ENCODE results near the gene ETV2. TPM values are rescaled to one million over a fixed set of nuclear protein-coding genes. Genes with fewer than 3 reads are reported as not detected.

ETV2 gene
- total RNA-seq, 2 experiments from 2014 or later, result 1.2 to 1.4 TPM

DNA sequence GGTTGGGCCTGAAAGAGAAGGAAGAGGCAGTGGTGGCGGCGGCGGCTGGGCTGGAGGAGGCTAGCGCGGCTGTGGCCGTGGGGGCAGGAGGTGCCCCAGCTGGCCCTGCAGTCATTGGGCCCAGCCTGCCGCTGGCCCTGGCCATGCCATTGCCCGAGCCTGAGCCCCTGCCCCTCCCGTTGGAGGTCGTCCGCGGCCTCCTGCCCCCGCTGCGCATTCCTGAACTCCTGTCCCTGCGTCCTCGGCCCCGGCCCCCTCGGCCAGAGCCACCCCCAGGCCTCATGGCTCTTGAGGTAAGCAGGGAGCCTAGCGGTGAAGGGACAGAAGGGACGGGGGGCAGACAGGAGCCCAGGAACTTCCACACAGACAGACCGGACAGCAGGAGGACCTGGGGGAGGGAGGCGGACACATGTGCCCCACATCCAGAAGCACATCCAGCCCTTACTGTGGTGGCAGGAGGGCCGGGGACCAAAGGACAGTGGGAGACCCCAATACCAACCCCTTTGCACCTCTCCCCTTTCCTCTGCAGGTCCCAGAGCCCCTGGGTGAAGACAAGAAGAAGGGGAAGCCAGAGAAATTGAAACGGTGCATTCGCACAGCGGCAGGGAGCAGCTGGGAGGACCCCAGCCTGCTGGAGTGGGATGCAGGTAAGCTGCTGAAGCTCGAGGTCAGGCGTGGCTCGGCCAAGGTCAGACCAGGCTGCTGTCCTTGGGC lies 7.7 kb upstream of the ETV2 start:
- intact Hi-C loops (cut with micrococcal nuclease), result no loop called here
- CTCF ChIA-PET, result interaction anchor here (1.1 kb wide), 1 partner anchor 32 kb away, joined by 4 read pairs; no protein-coding TSS in a partner anchor
- peaks cover 12% of the 10 kb centered on the region for H3K4me1 Mint-ChIP-seq (ENCODE audit: low read depth)
- peaks cover 44% of the 10 kb centered on the region for H3K36me3 Mint-ChIP-seq (ENCODE audit: low read depth)
- ATAC-seq (no peak), DNase-seq (no peak)
- POLR2A ChIA-PET, result interaction anchor here (1.6 kb wide), 1 partner anchor 11 kb away, joined by 4 read pairs; no protein-coding TSS in a partner anchor
- H3K4me3 Mint-ChIP-seq, result no peak overlapping the region
- no peaks in the 10 kb centered on the region for H3K9me3 Mint-ChIP-seq
- no peaks in the 10 kb centered on the region for H3K27me3 Mint-ChIP-seq
- no peak overlapping the region for H3K27ac Mint-ChIP-seq
- TF ChIP-seq, protein P1, sequence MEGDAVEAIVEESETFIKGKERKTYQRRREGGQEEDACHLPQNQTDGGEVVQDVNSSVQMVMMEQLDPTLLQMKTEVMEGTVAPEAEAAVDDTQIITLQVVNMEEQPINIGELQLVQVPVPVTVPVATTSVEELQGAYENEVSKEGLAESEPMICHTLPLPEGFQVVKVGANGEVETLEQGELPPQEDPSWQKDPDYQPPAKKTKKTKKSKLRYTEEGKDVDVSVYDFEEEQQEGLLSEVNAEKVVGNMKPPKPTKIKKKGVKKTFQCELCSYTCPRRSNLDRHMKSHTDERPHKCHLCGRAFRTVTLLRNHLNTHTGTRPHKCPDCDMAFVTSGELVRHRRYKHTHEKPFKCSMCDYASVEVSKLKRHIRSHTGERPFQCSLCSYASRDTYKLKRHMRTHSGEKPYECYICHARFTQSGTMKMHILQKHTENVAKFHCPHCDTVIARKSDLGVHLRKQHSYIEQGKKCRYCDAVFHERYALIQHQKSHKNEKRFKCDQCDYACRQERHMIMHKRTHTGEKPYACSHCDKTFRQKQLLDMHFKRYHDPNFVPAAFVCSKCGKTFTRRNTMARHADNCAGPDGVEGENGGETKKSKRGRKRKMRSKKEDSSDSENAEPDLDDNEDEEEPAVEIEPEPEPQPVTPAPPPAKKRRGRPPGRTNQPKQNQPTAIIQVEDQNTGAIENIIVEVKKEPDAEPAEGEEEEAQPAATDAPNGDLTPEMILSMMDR (IDR thresholded peaks at IDR 0.05), result no peak

DNA sequence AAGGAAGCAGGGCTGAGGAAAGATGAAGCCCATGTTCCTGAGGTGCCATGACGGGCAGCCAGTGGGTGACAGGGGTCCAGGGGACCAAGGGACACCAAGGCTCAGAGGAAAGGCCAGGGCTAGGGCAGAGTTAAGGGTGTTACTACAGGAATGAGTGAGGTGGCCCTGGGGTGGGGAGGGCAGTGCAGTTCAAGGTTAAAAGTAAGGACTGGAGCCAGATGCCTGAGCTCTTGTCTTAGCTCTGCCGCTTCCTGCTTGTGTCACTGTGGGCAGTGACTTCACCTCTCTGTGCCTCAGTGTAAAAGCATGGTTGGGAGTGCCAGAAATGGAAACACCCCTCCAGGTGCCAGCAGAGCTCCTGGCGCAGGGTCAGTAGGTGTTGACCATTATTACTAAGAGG lies 4.9 kb upstream of the ETV2 start:
- Mint-ChIP-seq H3K27ac (no peak overlapping the region), H3K9me3 (no peaks in the 10 kb centered on the region), H3K4me3 (no peak overlapping the region), H3K27me3 (no peaks in the 10 kb centered on the region), H3K36me3 (ENCODE audit: low read depth) (peaks cover 31% of the 10 kb centered on the region), H3K4me1 (ENCODE audit: low read depth) (peaks cover 7% of the 10 kb centered on the region)
- TF ChIP-seq, protein P1 (IDR thresholded peaks at IDR 0.05), result no peak
- POLR2A ChIA-PET, result interaction anchor here (0.7 kb wide), 1 partner anchor 9 kb away, joined by 3 read pairs; no protein-coding TSS in a partner anchor
- intact Hi-C loops (cut with micrococcal nuclease), result no loop called here
- DNase-seq (no peak), ATAC-seq (no peak)
- CTCF ChIA-PET, result no interaction called here

DNA sequence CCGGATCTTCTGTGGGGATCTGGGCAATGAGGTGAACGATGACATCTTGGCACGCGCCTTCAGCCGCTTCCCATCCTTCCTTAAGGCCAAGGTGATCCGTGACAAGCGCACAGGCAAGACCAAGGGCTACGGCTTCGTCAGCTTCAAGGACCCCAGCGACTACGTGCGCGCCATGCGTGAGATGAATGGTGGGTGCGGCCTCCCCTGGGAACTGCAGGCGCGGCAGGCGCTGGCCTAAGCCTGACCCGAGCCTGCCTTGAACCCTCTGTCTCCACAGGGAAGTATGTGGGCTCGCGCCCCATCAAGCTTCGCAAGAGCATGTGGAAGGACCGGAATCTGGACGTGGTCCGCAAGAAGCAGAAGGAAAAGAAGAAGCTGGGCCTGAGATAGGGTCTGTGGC lies 4.4 kb upstream of the ETV2 start:
- Mint-ChIP-seq H3K27ac (no peak overlapping the region), H3K4me3 (no peak overlapping the region), H3K4me1 (ENCODE audit: low read depth) (peaks cover 10% of the 10 kb centered on the region), H3K36me3 (ENCODE audit: low read depth) (peaks cover 26% of the 10 kb centered on the region), H3K9me3 (no peaks in the 10 kb centered on the region), H3K27me3 (no peaks in the 10 kb centered on the region)
- ChIA-PET POLR2A (interaction anchor here (0.9 kb wide), 2 partner anchors 12 to 25 kb away, joined by 3 to 4 read pairs; partner anchors contain the start of gene HAUS5), CTCF (no interaction called here)
- no peak for ATAC-seq
- TF ChIP-seq, protein P1 (IDR thresholded peaks at IDR 0.05), result no peak
- no peak for DNase-seq
- intact Hi-C loops (cut with micrococcal nuclease), result no loop called here

DNA sequence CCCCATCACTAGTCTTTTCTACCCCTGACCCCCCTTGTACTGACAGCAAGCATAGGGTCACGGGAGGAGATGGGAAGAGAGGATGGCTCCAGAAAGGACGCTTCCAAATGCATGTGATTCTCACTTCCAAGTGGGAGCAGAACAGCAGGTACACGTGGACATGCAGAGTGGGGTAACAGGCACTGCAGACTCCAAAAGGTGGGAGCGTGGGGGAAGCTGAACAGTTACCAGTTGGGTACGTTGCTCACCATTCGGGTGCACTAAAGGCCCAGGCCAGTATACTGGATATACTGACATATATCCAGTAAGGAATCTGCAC lies 2.3 kb upstream of the ETV2 start:
- no peak overlapping the region for H3K4me3 Mint-ChIP-seq

DNA sequence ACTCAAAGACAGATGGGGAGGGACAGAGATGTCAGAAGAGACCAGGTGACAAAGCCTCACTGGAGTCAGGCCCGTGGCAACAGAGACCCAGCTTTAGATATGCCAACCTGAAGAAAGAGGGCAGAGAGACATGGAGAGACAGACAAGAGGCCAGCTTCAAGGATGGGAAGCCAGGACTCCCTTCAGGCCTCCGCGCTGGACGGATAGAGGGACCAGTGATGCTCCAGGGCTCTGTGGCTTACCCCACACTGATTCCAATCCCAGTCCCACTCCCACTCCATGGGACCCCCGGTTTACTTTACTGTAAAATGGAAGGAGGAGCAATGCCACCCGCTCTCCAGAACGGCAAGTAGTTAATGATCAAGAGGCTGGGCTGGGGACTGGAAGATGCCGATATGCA lies 1.7 kb upstream of the ETV2 start:
- ChIA-PET POLR2A (interaction anchor here (1.6 kb wide), 1 partner anchor 108 kb away, joined by 3 read pairs; the partner anchor contains the start of gene LIN37), CTCF (interaction anchor here (0.9 kb wide), 1 partner anchor 16 kb away, joined by 3 read pairs; no protein-coding TSS in a partner anchor)
- Mint-ChIP-seq H3K27ac (no peak overlapping the region), H3K27me3 (no peaks in the 10 kb centered on the region), H3K9me3 (no peaks in the 10 kb centered on the region), H3K36me3 (ENCODE audit: low read depth) (peaks cover 19% of the 10 kb centered on the region), H3K4me3 (no peak overlapping the region), H3K4me1 (ENCODE audit: low read depth) (peaks cover 20% of the 10 kb centered on the region)
- ATAC-seq (no peak), DNase-seq (no peak)
- intact Hi-C loops (cut with micrococcal nuclease), result no loop called here
- TF ChIP-seq, protein P1 (IDR thresholded peaks at IDR 0.05), result no peak

More for the DNA sequence above, 2.3 kb upstream of the ETV2 start:
- peaks cover 18% of the 10 kb centered on the region for H3K4me1 Mint-ChIP-seq (ENCODE audit: low read depth)
- H3K27ac Mint-ChIP-seq, result no peak overlapping the region
- TF ChIP-seq, protein P1 (IDR thresholded peaks at IDR 0.05), result no peak
- peaks cover 19% of the 10 kb centered on the region for H3K36me3 Mint-ChIP-seq (ENCODE audit: low read depth)
- CTCF ChIA-PET, result interaction anchor here (0.9 kb wide), 1 partner anchor 15 kb away, joined by 3 read pairs; no protein-coding TSS in a partner anchor
- intact Hi-C loops (cut with micrococcal nuclease), result no loop called here
- DNase-seq, result no peak
- no peaks in the 10 kb centered on the region for H3K27me3 Mint-ChIP-seq
- ATAC-seq, result no peak
- no peaks in the 10 kb centered on the region for H3K9me3 Mint-ChIP-seq
- POLR2A ChIA-PET, result interaction anchor here (1.6 kb wide), 1 partner anchor 109 kb away, joined by 3 read pairs; the partner anchor contains the start of gene LIN37

All from activated CD8-positive, alpha-beta T cell treated with anti-CD3 and anti-CD28 coated beads for 36 hours (primary cell).